ENCODE data around the gene KIFBP. TPM values are rescaled to one million over a fixed set of nuclear protein-coding genes. Genes with fewer than 3 reads are reported as not detected.

The KIFBP gene
- polyA plus RNA-seq, 4 donors, result 30.4 to 36.7 (median 35.8) TPM

GRCh38 chr10:69049566-69049961, 61.0 kb downstream of the KIFBP start:
- DNase-seq (ENCODE audit: low read depth in 4 of 4, low spot score in 2 of 4), result no peak

GRCh38 chr10:69051303-69051702, 62.7 kb downstream of the KIFBP start:
- DNase-seq (ENCODE audit: low read depth in 4 of 4, low spot score in 2 of 4), result no peak

- DNase-seq (ENCODE audit: low read depth in 4 of 4, low spot score in 2 of 4), result no peak
These were observed 63.3 kb downstream of the KIFBP start for GRCh38 chr10:69051710-69052487.

DNA sequence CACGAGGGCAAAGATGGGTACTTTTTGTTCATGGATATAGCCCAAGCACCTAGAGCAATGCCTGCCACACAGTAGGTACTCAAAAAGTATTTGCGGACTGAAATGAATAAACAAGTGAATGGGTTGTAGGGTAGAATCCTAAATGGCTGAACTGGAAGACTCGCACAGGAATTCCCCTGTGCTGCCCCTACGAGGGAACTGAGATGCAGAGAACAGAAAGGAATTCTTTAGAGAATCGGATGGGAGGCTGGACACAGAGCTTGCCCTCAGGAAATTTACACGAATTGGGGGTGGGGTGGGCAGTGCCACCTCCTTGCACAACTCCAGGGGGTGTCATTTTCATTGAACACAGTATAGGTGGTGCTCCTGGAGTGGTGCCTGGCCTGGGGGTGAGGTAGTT, 64.1 kb downstream of the KIFBP start:
- no peak for DNase-seq (ENCODE audit: low read depth in 4 of 4, low spot score in 2 of 4)

- DNase-seq (ENCODE audit: low read depth in 4 of 4, low spot score in 2 of 4), result no peak
These were observed 66.6 kb downstream of the KIFBP start for GRCh38 chr10:69055241-69055640.

- DNase-seq (ENCODE audit: low read depth in 4 of 4, low spot score in 2 of 4), result no peak
These were observed 67.5 kb downstream of the KIFBP start for GRCh38 chr10:69056129-69056528.

DNA sequence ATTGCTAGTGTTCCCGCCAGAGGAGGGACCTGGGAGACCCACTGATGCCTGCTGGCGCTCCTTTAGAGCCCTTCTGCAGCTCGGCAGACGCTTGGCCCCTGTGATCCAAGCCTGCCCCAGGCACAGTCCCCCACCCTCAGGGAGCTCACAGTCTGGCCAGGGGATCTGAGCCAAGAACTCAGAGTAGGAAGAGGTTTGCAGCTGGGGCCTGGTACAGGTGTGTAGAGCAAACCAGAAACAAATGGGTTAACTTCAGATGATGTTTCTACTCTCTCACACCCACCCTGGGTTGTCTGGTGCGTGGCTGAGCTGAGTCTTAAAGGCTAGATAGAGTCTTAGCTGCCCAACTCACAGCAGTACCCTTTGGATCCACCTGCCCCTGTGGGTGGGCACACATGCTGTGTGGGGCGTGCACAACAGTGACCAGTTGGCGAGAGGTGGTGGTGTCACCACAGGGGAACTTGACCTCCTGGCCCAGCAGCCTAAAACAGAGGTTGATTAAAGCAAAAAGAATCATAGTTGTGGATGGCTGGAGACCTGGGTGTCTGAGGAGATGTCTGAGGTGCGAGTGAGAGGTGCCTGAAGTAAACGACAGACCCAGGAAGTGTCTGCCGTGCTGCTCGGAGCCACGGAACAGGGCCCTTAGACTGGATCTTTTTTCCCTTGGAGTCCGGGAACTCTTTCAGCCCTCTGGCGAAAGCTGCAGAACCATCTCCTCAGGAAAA, 68.1 kb downstream of the KIFBP start:
- DNase-seq (ENCODE audit: low read depth in 4 of 4, low spot score in 2 of 4), result no peak

- DNase-seq (ENCODE audit: low read depth in 4 of 4, low spot score in 2 of 4), result no peak
These were observed 68.8 kb downstream of the KIFBP start for GRCh38 chr10:69057261-69057950.

DNA sequence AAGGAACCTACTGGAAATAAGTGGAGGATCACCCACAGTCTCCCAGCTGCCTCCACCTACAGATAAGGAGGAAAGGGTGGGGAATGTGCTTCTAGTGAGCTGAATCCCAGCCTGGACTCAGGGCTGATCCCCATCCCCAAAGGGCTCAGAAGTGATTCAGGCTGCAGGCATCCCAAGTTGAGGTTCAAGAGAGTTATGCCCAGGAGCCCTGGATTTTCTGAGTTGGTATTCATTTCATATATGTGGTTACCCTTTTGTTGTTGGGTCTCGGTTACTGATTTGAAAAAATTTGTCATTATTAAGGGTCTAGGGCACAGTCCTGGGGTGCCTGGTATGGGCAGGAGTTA, 69.3 kb downstream of the KIFBP start:
- no peak for DNase-seq (ENCODE audit: low read depth in 4 of 4, low spot score in 2 of 4)

DNA sequence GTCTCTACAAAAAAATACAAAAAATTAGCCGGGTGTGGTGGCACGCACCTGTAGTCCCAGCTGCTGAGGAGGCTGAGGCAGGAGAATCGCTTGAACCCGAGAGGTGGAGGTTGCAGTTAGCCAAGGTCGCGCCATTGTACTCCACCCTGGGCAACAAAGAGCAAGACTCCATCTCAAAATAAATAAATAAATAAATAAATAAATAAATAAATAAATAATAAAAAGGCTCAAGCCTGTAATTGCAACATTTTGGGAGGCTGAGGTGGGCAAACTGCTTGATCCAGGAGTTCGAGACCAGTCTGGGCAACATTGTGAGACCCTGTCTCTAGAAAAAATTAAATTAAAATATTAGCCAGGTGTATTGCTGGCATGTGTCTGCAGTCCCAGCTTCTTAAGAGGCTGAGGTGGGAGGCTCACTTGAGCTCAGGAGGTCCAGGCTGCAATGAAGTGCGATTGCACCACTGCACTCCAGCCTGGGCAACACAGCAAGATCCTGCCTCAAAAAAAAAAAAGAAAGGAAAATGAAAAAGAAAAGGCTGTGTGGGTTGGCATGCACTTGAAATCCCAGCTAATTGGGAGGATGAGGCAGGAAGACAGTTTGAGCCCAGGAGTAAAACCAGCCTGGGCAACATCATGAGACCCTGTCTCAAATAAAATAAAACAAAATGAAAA, 71.7 kb downstream of the KIFBP start:
- no peak for DNase-seq (ENCODE audit: low read depth in 4 of 4, low spot score in 2 of 4)

- peak; percentile 11 to 28 (median 21) for DNase-seq (ENCODE audit: low read depth in 4 of 4, low spot score in 2 of 4)
These were observed 72.9 kb downstream of the KIFBP start for GRCh38 chr10:69061305-69062161.

GRCh38 chr10:69062901-69063300, 74.3 kb downstream of the KIFBP start:
- no peak for DNase-seq (ENCODE audit: low read depth in 4 of 4, low spot score in 2 of 4)

DNA sequence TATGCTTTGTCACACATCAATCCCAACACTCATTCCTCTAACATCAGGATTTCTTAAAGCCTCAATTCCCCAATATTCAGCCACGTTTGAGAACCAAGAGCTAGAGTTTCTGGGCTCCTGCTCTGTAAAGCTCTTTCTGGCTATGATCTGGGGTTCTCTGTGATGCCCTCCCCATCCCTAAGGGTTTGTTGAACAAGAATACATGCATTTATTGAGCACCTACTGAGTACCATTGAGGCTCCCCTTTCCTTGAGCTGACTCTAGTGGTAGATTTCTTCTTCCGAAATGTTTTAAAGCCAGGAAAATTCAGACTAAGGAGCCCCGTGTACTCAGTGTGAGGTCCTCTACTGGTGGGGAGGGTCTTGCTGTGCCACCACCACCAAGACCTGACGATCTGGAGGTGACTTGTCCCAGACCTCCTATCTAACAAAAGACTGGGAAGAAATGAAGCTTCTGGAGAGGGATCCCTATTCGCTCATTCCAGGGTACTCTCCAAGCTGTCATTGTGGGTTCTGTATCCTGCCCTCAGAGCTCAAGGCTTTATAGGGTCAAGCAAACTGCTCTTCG, 76.2 kb downstream of the KIFBP start:
- no peak for DNase-seq (ENCODE audit: low read depth in 4 of 4, low spot score in 2 of 4)

DNA sequence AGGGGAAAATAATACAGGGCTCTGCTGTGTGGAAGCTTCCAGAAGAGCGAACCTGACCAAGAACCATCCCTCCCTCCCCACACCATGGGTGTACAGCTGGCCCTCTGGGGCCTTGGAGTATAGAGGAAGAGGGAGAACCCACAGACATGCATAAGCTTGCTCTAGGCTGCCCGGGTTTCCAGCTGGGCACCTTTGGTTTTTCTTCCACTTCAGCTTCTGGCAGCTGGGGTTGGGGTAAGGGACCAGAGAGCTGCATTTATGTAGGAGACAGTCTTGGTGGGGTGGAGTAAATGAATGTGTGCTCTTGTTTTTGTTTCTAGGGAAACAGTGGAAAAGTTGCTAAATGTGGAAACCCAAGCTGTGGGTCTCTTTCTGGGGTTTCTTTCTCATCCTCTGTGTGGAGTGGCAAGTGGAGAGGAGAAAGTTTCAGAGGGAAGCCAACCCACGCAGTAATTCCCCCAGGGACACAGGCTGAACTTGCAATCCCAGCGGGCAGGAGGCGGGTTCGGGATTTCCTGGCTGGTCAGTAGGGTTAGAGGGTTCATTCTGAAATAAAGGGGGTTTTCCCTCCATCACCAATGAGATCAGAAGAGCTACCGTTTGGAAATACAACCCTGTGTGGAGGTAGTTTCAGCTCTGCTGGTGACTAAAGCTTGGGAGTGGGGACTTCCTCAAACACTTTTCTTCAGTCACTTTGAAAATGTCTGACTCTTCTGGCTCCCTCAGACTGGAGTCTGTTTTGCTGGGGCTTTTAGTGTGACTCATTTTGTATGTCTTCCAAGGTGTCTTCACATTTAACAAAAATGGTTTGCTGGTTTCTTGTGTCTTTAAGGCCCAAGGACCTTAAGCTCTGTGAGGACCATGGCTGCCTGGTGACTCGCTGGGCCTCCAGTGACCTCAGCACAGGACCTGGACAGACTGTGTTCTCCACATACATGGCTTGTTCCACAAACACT, 77.1 kb downstream of the KIFBP start:
- DNase-seq (ENCODE audit: low read depth in 4 of 4, low spot score in 2 of 4), result no peak

Other genes with a start within 250 kb of the KIFBP start
- 10 to 100 TPM in 3 of 4 donors, 1 to 10 TPM in 1; 9.1 to 13.1 (median 10.7) TPM for gene STOX1, start 161.3 kb upstream of the KIFBP start, polyA plus RNA-seq (ENCODE audit: insufficient read length in 4 of 4)
- gene DDX50, start 87.5 kb upstream of the KIFBP start, polyA plus RNA-seq (ENCODE audit: insufficient read length in 4 of 4), result 10 to 100 TPM; 53.9 to 76.0 (median 64.2) TPM
- 10 to 100 TPM; 48.4 to 60.8 (median 50.9) TPM for gene DDX21, start 32.6 kb upstream of the KIFBP start, polyA plus RNA-seq (ENCODE audit: insufficient read length in 4 of 4)
- gene SRGN, start 99.3 kb downstream of the KIFBP start, polyA plus RNA-seq (ENCODE audit: insufficient read length in 4 of 4), result 10 to 100 TPM; 13.6 to 22.8 (median 16.9) TPM
- gene VPS26A, start 135.4 kb downstream of the KIFBP start, polyA plus RNA-seq (ENCODE audit: insufficient read length in 4 of 4), result 10 to 100 TPM; 73.0 to 89.5 (median 80.6) TPM
- 10 to 100 TPM; 35.3 to 46.5 (median 43.6) TPM for gene SUPV3L1, start 191.4 kb downstream of the KIFBP start, polyA plus RNA-seq (ENCODE audit: insufficient read length in 4 of 4)
- 10 to 100 TPM; 14.0 to 20.7 (median 14.7) TPM for gene HKDC1, start 231.5 kb downstream of the KIFBP start, polyA plus RNA-seq (ENCODE audit: insufficient read length in 4 of 4)

Data from left renal cortex interstitium (tissue), 4 donors.